HCT116 (cell line): ENCODE results near the gene RUBCN.

Experiments
- CEBPB ChIP-seq: IDR thresholded peaks from 2 replicates; pipeline ENCODE4 v1.6.1; 2012; ENCODE audit warnings: low read depth
- EGR1 ChIP-seq: IDR thresholded peaks from 2 replicates; pipeline ENCODE4 v1.6.1; 2012; ENCODE audit warnings: low read depth
- JUND ChIP-seq: IDR thresholded peaks from 2 replicates; pipeline ENCODE4 v1.6.1; 2012
- POLR2A ChIP-seq: IDR thresholded peaks from 2 replicates; pipeline ENCODE4 v1.7.0; 2011; ENCODE audit warnings: borderline replicate concordance; ENCODE audit not compliant: insufficient read depth, insufficient read length; ENCODE audit errors: extremely low read depth
- ZNF274 ChIP-seq: fragments of 200-500 bp; sonication (Bioruptor generic); IDR thresholded peaks from 2 replicates; pipeline ENCODE4 v1.6.1; 2014; ENCODE audit warnings: mild to moderate bottlenecking, low read depth, low read length, inconsistent platforms
- TF ChIP-seq, protein P1 (sequence below): IDR thresholded peaks from 2 replicates; pipeline ENCODE4 v1.6.1; 2012
- TF ChIP-seq, protein P2 (sequence below), 3 experiments: fragments of 200-600 bp in 1 of 3; sonication (generic) in 1 of 3; IDR thresholded peaks in 2 of 3; conservative IDR thresholded peaks in 1 of 3; 2 replicates each; pipeline ENCODE4 v1.5.1; 2012 to 2017; ENCODE audit warnings: low read depth in 2 of 3, low read length in 2 of 3, antibody characterized with exemption in 1 of 3, borderline replicate concordance in 1 of 3, control low read depth in 1 of 3, mild to moderate bottlenecking in 1 of 3, mixed read lengths in 1 of 3, mixed run types in 1 of 3, moderate library complexity in 1 of 3; ENCODE audit not compliant: insufficient read depth in 1 of 3

DNA sequence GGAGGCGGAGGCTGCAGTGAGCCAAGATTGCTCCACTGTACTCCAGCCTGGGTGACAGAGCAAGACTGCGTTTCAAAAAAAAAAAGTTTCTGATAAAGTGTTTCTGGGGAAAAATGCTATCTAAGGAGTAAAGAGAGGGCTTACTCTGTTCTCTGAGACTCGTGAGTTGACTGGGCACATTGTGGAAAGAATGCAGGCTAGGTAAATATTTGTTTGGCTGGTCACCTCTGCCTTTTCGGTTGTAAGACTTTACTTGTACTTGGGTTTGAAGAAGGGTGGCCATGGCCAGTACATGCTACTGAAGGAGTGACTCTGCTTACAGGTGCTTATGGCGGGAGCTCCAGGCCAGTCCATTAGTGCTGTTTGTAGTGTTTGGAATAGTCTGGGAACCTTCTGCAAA is 68.7 kb downstream of the RUBCN start:
- TF ChIP-seq ZNF274 (no peak), CEBPB (no peak), POLR2A (no peak), EGR1 (no peak), JUND (no peak)
- TF ChIP-seq, protein P1, sequence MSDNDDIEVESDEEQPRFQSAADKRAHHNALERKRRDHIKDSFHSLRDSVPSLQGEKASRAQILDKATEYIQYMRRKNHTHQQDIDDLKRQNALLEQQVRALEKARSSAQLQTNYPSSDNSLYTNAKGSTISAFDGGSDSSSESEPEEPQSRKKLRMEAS, result no peak
- TF ChIP-seq, protein P2, sequence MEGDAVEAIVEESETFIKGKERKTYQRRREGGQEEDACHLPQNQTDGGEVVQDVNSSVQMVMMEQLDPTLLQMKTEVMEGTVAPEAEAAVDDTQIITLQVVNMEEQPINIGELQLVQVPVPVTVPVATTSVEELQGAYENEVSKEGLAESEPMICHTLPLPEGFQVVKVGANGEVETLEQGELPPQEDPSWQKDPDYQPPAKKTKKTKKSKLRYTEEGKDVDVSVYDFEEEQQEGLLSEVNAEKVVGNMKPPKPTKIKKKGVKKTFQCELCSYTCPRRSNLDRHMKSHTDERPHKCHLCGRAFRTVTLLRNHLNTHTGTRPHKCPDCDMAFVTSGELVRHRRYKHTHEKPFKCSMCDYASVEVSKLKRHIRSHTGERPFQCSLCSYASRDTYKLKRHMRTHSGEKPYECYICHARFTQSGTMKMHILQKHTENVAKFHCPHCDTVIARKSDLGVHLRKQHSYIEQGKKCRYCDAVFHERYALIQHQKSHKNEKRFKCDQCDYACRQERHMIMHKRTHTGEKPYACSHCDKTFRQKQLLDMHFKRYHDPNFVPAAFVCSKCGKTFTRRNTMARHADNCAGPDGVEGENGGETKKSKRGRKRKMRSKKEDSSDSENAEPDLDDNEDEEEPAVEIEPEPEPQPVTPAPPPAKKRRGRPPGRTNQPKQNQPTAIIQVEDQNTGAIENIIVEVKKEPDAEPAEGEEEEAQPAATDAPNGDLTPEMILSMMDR (IDR thresholded peaks at IDR 0.05 in 2 of 3, conservative IDR thresholded peaks at IDR 0.05 in 1 of 3; ENCODE audit: borderline replicate concordance in 1 of 3, insufficient read depth in 1 of 3, low read depth in 2 of 3, low read length in 2 of 3), result no peak
